ENCODE data around the gene UPP2. TPM values are rescaled to one million over a fixed set of nuclear protein-coding genes. Genes with fewer than 3 reads are reported as not detected.

Gene UPP2
- total RNA-seq, 1 donor from 2014 or later, result not detected

DNA sequence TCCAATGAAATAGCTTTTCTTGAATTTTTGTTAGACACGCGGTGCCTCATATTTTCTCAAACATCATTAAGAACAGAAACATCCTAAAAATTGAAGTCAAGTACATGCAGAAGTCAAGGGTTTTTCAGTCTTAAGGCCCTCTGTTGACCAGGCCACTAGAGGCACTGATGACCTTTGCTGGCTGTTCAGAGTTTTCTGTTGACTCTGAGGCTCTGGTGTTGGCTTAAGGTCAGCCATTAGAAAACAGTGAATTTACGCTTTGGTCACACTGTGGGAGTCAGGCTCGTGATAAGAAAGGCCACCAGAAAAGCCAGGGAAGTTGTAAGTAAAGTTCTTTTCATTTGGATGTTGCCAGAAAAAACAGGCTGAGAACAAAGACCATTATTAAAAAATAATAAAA, 5.8 kb upstream of the UPP2 start:
- Mint-ChIP-seq H3K4me1 (ENCODE audit: low read depth, unreplicated experiment) (no peaks in the 10 kb centered on the region), H3K27ac (ENCODE audit: unreplicated experiment) (no peak overlapping the region), H3K4me3 (ENCODE audit: unreplicated experiment) (no peak overlapping the region), H3K36me3 (ENCODE audit: low read depth, unreplicated experiment) (no peaks in the 10 kb centered on the region), H3K9me3 (ENCODE audit: unreplicated experiment) (no peaks in the 10 kb centered on the region), H3K27me3 (ENCODE audit: low read depth, unreplicated experiment) (no peaks in the 10 kb centered on the region)
- H3K9me3 ChIP-seq (ENCODE audit: insufficient read depth, low read depth, low read length), result no peaks in the 10 kb centered on the region
- no peak overlapping the region for H3K9ac ChIP-seq (ENCODE audit: low read length)
- H4K20me1 ChIP-seq (ENCODE audit: insufficient read depth, low read length), result no peaks in the 10 kb centered on the region
- no peak overlapping the region for H3K27ac ChIP-seq (ENCODE audit: low read depth, low read length)
- TF ChIP-seq EZH2 (IDR thresholded peaks at IDR 0.05; ENCODE audit: insufficient read depth, low read length), result no peak
- TF ChIP-seq, protein P1, sequence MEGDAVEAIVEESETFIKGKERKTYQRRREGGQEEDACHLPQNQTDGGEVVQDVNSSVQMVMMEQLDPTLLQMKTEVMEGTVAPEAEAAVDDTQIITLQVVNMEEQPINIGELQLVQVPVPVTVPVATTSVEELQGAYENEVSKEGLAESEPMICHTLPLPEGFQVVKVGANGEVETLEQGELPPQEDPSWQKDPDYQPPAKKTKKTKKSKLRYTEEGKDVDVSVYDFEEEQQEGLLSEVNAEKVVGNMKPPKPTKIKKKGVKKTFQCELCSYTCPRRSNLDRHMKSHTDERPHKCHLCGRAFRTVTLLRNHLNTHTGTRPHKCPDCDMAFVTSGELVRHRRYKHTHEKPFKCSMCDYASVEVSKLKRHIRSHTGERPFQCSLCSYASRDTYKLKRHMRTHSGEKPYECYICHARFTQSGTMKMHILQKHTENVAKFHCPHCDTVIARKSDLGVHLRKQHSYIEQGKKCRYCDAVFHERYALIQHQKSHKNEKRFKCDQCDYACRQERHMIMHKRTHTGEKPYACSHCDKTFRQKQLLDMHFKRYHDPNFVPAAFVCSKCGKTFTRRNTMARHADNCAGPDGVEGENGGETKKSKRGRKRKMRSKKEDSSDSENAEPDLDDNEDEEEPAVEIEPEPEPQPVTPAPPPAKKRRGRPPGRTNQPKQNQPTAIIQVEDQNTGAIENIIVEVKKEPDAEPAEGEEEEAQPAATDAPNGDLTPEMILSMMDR (IDR thresholded peaks at IDR 0.05; ENCODE audit: insufficient read depth, low read depth, low read length), result no peak
- no peak overlapping the region for H3K4me3 ChIP-seq (ENCODE audit: insufficient read depth, low read depth, low read length)
- H3K4me1 ChIP-seq (ENCODE audit: insufficient read depth, low read length), result no peaks in the 10 kb centered on the region
- FAIRE-seq, result no peak
- H2AFZ ChIP-seq (ENCODE audit: low read depth, low read length), result no peak overlapping the region
- DNase-seq (ENCODE audit: low read depth), result no peak
- H3K36me3 ChIP-seq (ENCODE audit: insufficient read depth, low read length), result no peaks in the 10 kb centered on the region
- H3K79me2 ChIP-seq (ENCODE audit: insufficient read depth, low read length), result no peaks in the 10 kb centered on the region
- H3K27me3 ChIP-seq (ENCODE audit: insufficient read depth, low read length), result no peaks in the 10 kb centered on the region
- no peak overlapping the region for H3K4me2 ChIP-seq (ENCODE audit: low read length)

DNA sequence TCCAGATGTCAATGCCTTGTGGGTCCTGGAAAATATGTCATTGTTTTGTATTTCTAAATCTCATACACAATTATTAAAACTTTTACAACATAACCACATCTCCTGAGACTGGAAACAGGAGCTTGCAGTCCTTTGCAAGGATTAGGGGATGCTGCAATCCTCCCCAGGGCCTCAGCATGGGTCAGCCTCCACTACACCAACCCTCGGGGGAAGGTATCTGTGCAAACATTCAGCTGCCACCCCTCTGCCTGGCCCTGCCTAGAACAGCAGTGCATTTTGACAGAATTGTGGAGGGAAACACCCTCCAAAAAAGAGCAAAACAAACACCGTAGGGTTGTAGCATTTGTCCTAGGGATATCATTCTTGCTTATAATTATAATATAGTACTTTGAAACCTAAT, 4.2 kb upstream of the UPP2 start:
- H3K9me3 ChIP-seq (ENCODE audit: insufficient read depth, low read depth, low read length), result no peaks in the 10 kb centered on the region
- Mint-ChIP-seq H3K4me1 (ENCODE audit: low read depth, unreplicated experiment) (no peaks in the 10 kb centered on the region), H3K27me3 (ENCODE audit: low read depth, unreplicated experiment) (no peaks in the 10 kb centered on the region), H3K4me3 (ENCODE audit: unreplicated experiment) (no peak overlapping the region), H3K9me3 (ENCODE audit: unreplicated experiment) (no peaks in the 10 kb centered on the region), H3K36me3 (ENCODE audit: low read depth, unreplicated experiment) (no peaks in the 10 kb centered on the region), H3K27ac (ENCODE audit: unreplicated experiment) (no peak overlapping the region)
- no peak overlapping the region for H3K4me2 ChIP-seq (ENCODE audit: low read length)
- no peak overlapping the region for H3K27ac ChIP-seq (ENCODE audit: low read depth, low read length)
- H3K27me3 ChIP-seq (ENCODE audit: insufficient read depth, low read length), result no peaks in the 10 kb centered on the region
- no peak for TF ChIP-seq EZH2 (IDR thresholded peaks at IDR 0.05; ENCODE audit: insufficient read depth, low read length)
- TF ChIP-seq, protein P1 (IDR thresholded peaks at IDR 0.05; ENCODE audit: insufficient read depth, low read depth, low read length), result no peak
- FAIRE-seq (no peak), DNase-seq (ENCODE audit: low read depth) (no peak)
- H4K20me1 ChIP-seq (ENCODE audit: insufficient read depth, low read length), result no peaks in the 10 kb centered on the region
- H3K4me3 ChIP-seq (ENCODE audit: insufficient read depth, low read depth, low read length), result no peak overlapping the region
- no peaks in the 10 kb centered on the region for H3K79me2 ChIP-seq (ENCODE audit: insufficient read depth, low read length)
- no peak overlapping the region for H2AFZ ChIP-seq (ENCODE audit: low read depth, low read length)
- H3K4me1 ChIP-seq (ENCODE audit: insufficient read depth, low read length), result no peaks in the 10 kb centered on the region
- no peak overlapping the region for H3K9ac ChIP-seq (ENCODE audit: low read length)
- H3K36me3 ChIP-seq (ENCODE audit: insufficient read depth, low read length), result no peaks in the 10 kb centered on the region

DNA sequence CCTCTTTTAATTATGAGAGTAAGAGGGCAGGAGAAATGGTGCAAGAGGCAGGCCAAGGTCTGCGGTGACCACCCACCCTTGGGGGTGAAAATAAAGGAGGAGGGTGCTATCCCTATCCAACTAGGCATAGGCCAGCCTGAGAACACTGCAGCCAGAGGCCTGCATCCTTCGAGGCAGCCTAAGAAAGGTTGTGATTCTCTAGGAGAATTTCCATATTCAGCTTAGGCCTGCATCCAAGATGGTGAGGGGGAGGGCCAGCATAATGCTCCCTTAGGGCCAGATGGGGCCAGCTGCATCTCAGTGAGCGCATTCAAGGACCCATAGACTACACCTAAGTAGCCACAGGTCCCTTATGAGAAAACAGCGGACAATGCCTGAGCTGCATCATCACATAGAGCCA, 3.5 kb upstream of the UPP2 start:
- no peaks in the 10 kb centered on the region for H3K27me3 Mint-ChIP-seq (ENCODE audit: low read depth, unreplicated experiment)
- no peaks in the 10 kb centered on the region for H3K4me1 Mint-ChIP-seq (ENCODE audit: low read depth, unreplicated experiment)
- no peaks in the 10 kb centered on the region for H3K36me3 Mint-ChIP-seq (ENCODE audit: low read depth, unreplicated experiment)
- H3K9me3 Mint-ChIP-seq (ENCODE audit: unreplicated experiment), result no peaks in the 10 kb centered on the region
- H3K27me3 ChIP-seq (ENCODE audit: insufficient read depth, low read length), result no peaks in the 10 kb centered on the region
- no peak overlapping the region for H3K4me3 ChIP-seq (ENCODE audit: insufficient read depth, low read depth, low read length)
- no peak overlapping the region for H3K4me2 ChIP-seq (ENCODE audit: low read length)
- no peak overlapping the region for H3K4me3 Mint-ChIP-seq (ENCODE audit: unreplicated experiment)
- DNase-seq (ENCODE audit: low read depth) (no peak), FAIRE-seq (no peak)
- H3K27ac Mint-ChIP-seq (ENCODE audit: unreplicated experiment), result no peak overlapping the region
- no peak overlapping the region for H3K9ac ChIP-seq (ENCODE audit: low read length)
- no peak overlapping the region for H2AFZ ChIP-seq (ENCODE audit: low read depth, low read length)
- no peaks in the 10 kb centered on the region for H3K36me3 ChIP-seq (ENCODE audit: insufficient read depth, low read length)
- H3K79me2 ChIP-seq (ENCODE audit: insufficient read depth, low read length), result no peaks in the 10 kb centered on the region
- TF ChIP-seq, protein P1 (IDR thresholded peaks at IDR 0.05; ENCODE audit: insufficient read depth, low read depth, low read length), result no peak
- TF ChIP-seq EZH2 (IDR thresholded peaks at IDR 0.05; ENCODE audit: insufficient read depth, low read length), result no peak
- no peaks in the 10 kb centered on the region for H3K4me1 ChIP-seq (ENCODE audit: insufficient read depth, low read length)
- H3K27ac ChIP-seq (ENCODE audit: low read depth, low read length), result no peak overlapping the region
- H3K9me3 ChIP-seq (ENCODE audit: insufficient read depth, low read depth, low read length), result no peaks in the 10 kb centered on the region
- H4K20me1 ChIP-seq (ENCODE audit: insufficient read depth, low read length), result no peaks in the 10 kb centered on the region
